Right lobe of liver (tissue), 4 donors: Measurements from ENCODE around the gene NPR1.

Experiments used
- CTCF ChIP-seq, 4 donors: fragments of 200-600 bp in 3 of 4; fragments of 450-650 bp in 1 of 4; IDR thresholded peaks; one replicate each; pipeline versions ENCODE4 v1.5.1 to v1.8.0; 2016 to 2022; ENCODE audit warnings: antibody characterized with exemption in 4 of 4, mild to moderate bottlenecking in 2 of 4
- POLR2A ChIP-seq: fragments of 450-650 bp; IDR thresholded peaks from one replicate; pipeline ENCODE4 v1.6.1; 2017; ENCODE audit warnings: antibody characterized with exemption, mild to moderate bottlenecking
- donor health status: DM: no; HTN: no; CAD: no.
- donor health status: DM: no; HTN: no; CAD: no.
- donor health status: DM: no; HTN: yes; CAD: no.

- TF ChIP-seq CTCF (IDR thresholded peaks at IDR 0.05) (no peak), POLR2A (no peak)
These were observed 26.7 kb upstream of the NPR1 start for GRCh38 chr1:153651771-153652170.
